ENCODE measurements around the gene RIPK4.

Gene RIPK4

DNA sequence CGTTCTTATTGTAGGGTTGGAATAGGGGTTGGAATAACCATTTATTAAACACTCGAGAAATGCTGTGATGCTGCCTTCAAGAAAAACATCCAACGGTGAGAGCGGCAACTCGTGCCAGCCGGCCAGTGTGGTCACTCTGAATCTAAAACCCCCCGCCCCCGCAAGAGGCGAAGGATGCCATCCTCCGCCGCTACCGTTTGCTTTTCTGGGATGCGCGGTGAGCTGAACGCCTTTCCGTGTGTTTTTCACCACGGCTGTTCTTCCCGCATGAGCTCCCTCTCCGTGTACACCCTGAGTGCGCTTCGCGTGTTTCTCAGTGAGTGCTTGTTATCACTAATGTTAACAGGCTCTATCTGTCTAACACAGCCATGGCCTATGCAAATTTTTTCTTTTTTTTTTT lies 42.0 kb upstream of the RIPK4 start:
- TF ChIP-seq CTCF (IDR thresholded peaks at IDR 0.05; ENCODE audit: insufficient read depth, low read depth, low read length, missing control alignments): no peak
- DNase-seq (ENCODE audit: low read depth): no peak
- no peak overlapping the region for H3K4me3 ChIP-seq (ENCODE audit: low read length)

DNA sequence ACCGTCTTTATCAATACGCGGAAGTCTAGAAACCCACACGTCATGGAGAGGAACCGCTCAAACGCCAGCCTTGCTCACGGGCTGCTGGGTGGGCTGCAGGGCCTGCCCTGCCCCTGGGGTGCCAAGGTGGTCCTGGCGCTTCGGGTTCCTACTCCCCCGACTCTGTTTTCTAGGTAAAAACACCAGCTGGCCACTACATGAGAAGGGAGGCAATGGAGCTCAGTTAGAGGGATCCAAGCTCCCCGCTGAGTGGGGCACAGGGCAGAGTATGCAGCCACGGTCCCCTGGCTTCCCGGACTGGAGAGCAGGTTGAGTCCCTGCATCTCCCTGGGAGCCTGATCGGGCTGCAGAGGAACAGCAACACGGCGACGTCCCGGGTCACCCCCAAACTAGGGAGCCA lies 41.2 kb upstream of the RIPK4 start:
- no peak for DNase-seq (ENCODE audit: low read depth)
- no peak for TF ChIP-seq CTCF (IDR thresholded peaks at IDR 0.05; ENCODE audit: insufficient read depth, low read depth, low read length, missing control alignments)
- no peak overlapping the region for H3K4me3 ChIP-seq (ENCODE audit: low read length)

GRCh38 chr21:41806773-41807172 lies 39.9 kb upstream of the RIPK4 start:
- no peak overlapping the region for H3K4me3 ChIP-seq (ENCODE audit: low read length)
- DNase-seq (ENCODE audit: low read depth): no peak
- no peak for TF ChIP-seq CTCF (IDR thresholded peaks at IDR 0.05; ENCODE audit: insufficient read depth, low read depth, low read length, missing control alignments)

GRCh38 chr21:41805643-41806042 lies 38.8 kb upstream of the RIPK4 start:
- DNase-seq (ENCODE audit: low read depth): no peak
- no peak overlapping the region for H3K4me3 ChIP-seq (ENCODE audit: low read length)
- TF ChIP-seq CTCF (IDR thresholded peaks at IDR 0.05; ENCODE audit: insufficient read depth, low read depth, low read length, missing control alignments): no peak

GRCh38 chr21:41805038-41805437 lies 38.2 kb upstream of the RIPK4 start:
- no peak for TF ChIP-seq CTCF (IDR thresholded peaks at IDR 0.05; ENCODE audit: insufficient read depth, low read depth, low read length, missing control alignments)
- DNase-seq (ENCODE audit: low read depth): no peak
- H3K4me3 ChIP-seq (ENCODE audit: low read length): no peak overlapping the region

DNA sequence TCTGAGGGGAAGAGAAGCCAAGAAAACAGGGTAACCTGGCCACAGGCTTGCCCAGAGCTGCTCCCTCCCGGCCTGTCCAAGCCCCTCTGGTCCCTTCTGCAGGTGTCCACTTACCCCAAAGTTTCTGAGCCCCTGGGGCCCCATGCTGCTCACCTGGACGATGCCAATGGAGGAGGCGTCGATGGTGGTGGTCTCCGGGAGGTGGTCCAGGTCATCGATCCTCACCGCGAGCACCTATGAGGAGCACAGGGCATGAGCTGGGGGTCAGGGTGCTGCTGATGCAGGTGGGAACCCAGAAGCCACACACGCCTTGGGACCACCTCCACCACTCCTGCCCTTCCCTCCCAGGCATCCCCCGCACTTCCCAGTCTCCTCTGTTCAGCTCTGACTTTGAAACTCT lies 37.5 kb upstream of the RIPK4 start:
- no peak for TF ChIP-seq CTCF (IDR thresholded peaks at IDR 0.05; ENCODE audit: insufficient read depth, low read depth, low read length, missing control alignments)
- DNase-seq (ENCODE audit: low read depth): no peak
- no peak overlapping the region for H3K4me3 ChIP-seq (ENCODE audit: low read length)

GRCh38 chr21:41803316-41803715 lies 36.5 kb upstream of the RIPK4 start:
- no peak overlapping the region for H3K4me3 ChIP-seq (ENCODE audit: low read length)
- no peak for DNase-seq (ENCODE audit: low read depth)
- TF ChIP-seq CTCF (IDR thresholded peaks at IDR 0.05; ENCODE audit: insufficient read depth, low read depth, low read length, missing control alignments): no peak
